DND-41 (cell line): ENCODE data around the gene WDR73.

ENCODE experiments used
- EZH2 ChIP-seq: IDR thresholded peaks from 3 replicates; pipeline ENCODE4 v1.6.1; 2012; ENCODE audit warnings: borderline replicate concordance, low read depth, mild to moderate bottlenecking, moderate library complexity, low read length, inconsistent platforms; ENCODE audit not compliant: severe bottlenecking
- TF ChIP-seq, protein P1 (sequence below): IDR thresholded peaks from 2 replicates; pipeline ENCODE4 v1.5.1; 2012; ENCODE audit warnings: borderline replicate concordance, low read length, moderate library complexity, mild to moderate bottlenecking; ENCODE audit not compliant: poor library complexity, severe bottlenecking; ENCODE audit errors: extremely low read depth

DNA sequence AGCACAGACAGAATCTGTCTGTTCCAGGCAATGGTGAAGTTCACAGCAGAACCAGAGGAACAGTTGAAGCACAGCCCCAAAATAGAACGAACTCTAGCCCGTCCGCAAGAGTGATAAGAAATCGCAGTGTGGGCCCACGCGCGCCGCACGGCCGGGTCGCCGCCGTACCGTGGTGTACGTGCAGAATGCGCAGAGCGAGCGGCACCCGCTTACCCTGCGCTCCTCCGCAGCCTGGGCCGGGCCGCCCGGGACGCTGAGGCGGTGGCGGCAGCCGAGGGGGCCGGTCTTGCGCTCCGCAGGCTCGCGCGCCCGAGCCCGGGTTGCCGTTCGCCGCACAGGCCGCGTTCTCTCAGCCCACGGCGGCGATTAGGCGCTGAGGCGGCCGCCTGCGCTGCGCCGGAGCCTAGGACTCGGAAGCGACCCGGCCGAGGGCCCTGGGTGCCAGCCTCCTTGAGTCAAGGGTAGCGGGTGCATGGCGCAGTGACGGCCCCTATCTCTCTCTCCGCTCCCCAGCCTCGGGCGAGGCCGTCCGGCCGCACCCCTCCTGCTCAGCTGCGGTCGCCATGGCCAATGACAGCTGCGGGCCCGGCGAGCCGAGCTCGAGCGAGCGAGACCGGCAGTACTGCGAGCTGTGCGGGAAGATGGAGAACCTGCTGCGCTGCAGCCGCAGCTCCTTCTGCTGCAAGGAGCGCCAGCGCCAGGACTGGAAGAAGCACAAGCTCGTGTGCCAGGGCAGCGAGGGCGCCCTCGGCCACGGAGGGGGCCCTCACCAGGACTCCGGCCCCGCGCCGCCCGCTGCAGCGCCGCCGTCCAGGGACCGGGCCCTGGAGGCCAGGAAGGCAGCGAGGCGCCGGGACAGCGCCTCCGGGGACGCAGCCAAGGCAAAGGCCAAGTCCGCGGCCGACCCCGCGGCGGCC lies 20.5 kb downstream of the WDR73 start:
- TF ChIP-seq, protein P1, sequence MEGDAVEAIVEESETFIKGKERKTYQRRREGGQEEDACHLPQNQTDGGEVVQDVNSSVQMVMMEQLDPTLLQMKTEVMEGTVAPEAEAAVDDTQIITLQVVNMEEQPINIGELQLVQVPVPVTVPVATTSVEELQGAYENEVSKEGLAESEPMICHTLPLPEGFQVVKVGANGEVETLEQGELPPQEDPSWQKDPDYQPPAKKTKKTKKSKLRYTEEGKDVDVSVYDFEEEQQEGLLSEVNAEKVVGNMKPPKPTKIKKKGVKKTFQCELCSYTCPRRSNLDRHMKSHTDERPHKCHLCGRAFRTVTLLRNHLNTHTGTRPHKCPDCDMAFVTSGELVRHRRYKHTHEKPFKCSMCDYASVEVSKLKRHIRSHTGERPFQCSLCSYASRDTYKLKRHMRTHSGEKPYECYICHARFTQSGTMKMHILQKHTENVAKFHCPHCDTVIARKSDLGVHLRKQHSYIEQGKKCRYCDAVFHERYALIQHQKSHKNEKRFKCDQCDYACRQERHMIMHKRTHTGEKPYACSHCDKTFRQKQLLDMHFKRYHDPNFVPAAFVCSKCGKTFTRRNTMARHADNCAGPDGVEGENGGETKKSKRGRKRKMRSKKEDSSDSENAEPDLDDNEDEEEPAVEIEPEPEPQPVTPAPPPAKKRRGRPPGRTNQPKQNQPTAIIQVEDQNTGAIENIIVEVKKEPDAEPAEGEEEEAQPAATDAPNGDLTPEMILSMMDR = no peak
- TF ChIP-seq EZH2 = no peak
